ENCODE measurements around the gene ITGAL.

DNA sequence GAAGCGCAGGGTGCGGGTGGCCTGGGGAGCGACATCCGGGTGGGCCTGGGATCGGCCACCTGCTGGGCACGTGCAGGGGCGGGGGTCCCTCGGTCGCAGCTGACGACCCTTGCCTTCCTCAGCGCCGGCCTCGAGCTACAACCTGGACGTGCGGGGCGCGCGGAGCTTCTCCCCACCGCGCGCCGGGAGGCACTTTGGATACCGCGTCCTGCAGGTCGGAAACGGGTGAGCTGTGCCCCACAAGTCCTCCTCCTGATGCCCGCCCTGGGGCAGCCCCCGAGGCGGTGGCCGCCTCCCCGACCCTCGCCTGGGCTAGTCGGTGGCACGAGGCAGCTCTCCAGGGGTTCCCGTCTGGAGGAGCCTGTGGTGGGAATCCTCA lies 1.5 kb downstream of the ITGAL start:
- TF ChIP-seq, protein P1, sequence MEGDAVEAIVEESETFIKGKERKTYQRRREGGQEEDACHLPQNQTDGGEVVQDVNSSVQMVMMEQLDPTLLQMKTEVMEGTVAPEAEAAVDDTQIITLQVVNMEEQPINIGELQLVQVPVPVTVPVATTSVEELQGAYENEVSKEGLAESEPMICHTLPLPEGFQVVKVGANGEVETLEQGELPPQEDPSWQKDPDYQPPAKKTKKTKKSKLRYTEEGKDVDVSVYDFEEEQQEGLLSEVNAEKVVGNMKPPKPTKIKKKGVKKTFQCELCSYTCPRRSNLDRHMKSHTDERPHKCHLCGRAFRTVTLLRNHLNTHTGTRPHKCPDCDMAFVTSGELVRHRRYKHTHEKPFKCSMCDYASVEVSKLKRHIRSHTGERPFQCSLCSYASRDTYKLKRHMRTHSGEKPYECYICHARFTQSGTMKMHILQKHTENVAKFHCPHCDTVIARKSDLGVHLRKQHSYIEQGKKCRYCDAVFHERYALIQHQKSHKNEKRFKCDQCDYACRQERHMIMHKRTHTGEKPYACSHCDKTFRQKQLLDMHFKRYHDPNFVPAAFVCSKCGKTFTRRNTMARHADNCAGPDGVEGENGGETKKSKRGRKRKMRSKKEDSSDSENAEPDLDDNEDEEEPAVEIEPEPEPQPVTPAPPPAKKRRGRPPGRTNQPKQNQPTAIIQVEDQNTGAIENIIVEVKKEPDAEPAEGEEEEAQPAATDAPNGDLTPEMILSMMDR (IDR thresholded peaks at IDR 0.05 in 8 of 11, conservative IDR thresholded peaks at IDR 0.05 in 3 of 11) = no peak
- TF ChIP-seq POLR2A (IDR thresholded peaks at IDR 0.05) = no peak
